ENCODE results near the gene MIEN1.

DNA sequence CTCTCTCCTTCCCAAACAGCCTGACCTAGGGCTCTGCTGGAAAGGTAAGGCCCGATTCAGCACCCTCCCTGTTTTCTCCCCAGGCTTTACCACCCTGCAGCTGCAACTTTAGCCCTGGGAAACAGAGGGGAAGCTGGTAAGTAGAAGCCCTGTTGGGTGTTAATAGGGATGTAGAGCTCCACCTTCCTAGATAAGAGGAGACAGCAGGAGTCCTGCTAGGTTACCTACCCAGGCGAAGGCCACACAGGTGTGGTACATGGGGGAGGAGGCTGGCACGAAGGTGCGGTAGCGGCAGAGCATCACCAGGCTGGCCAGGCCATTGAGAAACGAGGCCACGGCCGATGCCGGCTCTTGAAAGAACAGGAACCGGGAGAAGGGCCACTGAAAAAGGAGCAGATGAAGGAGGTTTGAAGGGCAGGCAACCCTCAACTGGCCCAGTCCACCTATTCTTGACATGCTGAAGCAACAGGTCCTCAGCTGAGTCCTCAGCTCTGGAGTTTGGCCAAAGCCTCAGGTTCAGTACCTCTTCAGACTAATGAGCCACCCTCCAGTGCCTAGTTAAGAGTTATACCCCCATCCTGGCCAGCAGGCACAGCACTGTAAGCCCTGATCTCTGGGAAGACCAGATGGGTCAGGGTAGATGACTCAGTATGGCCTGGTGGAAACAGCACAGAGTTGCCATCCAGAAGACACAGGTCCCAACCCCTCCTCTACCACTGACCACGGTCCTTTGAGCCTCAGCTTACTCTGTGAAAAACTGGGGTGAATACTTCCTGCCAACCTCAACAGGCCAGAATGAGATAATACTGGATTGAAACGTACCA lies 45.8 kb downstream of the MIEN1 start:
- TF ChIP-seq POLR2A (IDR thresholded peaks at IDR 0.05; ENCODE audit: low read depth) (no peak), CTCF (IDR thresholded peaks at IDR 0.05) (no peak)

Data from esophagus muscularis mucosa (tissue), 3 donors.